SK-N-MC (cell line): ENCODE data around the gene PACS2.

ENCODE experiments used
- DNase-seq: peaks from one replicate; pipeline ENCODE4 v3.0.0-alpha.2; 2011; ENCODE audit warnings: low read depth, low spot score
- H3K27ac ChIP-seq: fragments of 200-600 bp; sonication (generic); 2 replicates; pipeline ENCODE4 v1.5.1; 2016; ENCODE audit warnings: mixed run types
- H3K36me3 ChIP-seq: fragments of 200-600 bp; sonication (generic); 2 replicates; pipeline ENCODE4 v1.6.1; 2017; ENCODE audit warnings: antibody characterized with exemption, low read length, mixed read lengths; ENCODE audit not compliant: insufficient read depth
- H3K4me3 ChIP-seq: fragments of 200-600 bp; sonication (generic); 2 replicates; pipeline ENCODE4 v1.5.1; 2016
- H3K9ac ChIP-seq: fragments of 200-600 bp; sonication (generic); 2 replicates; pipeline ENCODE4 v1.8.0; 2017; ENCODE audit warnings: mixed run types, mixed read lengths; ENCODE audit not compliant: insufficient read length
- H3K9me3 ChIP-seq: fragments of 200-600 bp; sonication (generic); 2 replicates; pipeline ENCODE4 v1.6.1; 2017; ENCODE audit warnings: low read depth, mild to moderate bottlenecking, antibody characterized with exemption, low read length, moderate library complexity, mixed read lengths
- EZH2 ChIP-seq: fragments of 200-600 bp; sonication (generic); IDR thresholded peaks from one replicate; pipeline ENCODE4 v1.6.1; 2017; ENCODE audit warnings: antibody characterized with exemption
- FOXP2 ChIP-seq: optimal IDR thresholded peaks from 2 replicates; pipeline ENCODE3; 2011; ENCODE audit warnings: mild to moderate bottlenecking, moderate library complexity; ENCODE audit not compliant: insufficient read depth; ENCODE audit errors: extremely low read length, control extremely low read depth
- POLR2AphosphoS5 ChIP-seq: IDR thresholded peaks from 2 replicates; pipeline ENCODE4 v1.6.1; 2012; ENCODE audit warnings: mild to moderate bottlenecking, low read depth, low read length, borderline replicate concordance

The PACS2 gene

DNA sequence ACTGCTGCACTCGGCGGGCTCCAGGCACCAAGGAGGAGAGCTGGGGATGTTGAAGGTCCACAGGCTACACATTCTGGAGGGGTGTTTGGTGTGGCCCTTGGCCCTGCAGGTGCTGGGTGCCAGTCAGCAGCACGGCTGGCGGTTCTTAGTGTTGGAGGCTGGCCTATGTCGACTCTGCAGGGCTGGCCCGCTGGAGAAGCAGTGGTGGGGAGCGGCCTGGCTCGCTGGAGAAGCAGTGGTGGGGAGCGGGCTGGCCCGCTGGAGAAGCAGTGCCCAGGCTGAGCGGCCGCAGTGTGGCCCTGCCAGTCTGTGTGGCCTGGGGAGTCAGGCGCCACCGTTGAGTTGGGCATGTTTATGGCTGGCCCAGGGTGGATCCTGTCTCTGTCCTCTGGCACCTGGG lies 132.4 kb downstream of the PACS2 start:
- Histone ChIP-seq H3K4me3 (no peak overlapping the region), H3K9me3 (no peaks in the 10 kb centered on the region), H3K36me3 (peaks cover 23% of the 10 kb centered on the region), H3K27ac (no peak overlapping the region), H3K9ac (no peak overlapping the region)
- TF ChIP-seq EZH2 (no peak), FOXP2 (no peak), POLR2AphosphoS5 (no peak)
- no peak for DNase-seq
